ENCODE measurements around the gene KRTAP2-3. TPM values are rescaled to one million over a fixed set of nuclear protein-coding genes. Genes with fewer than 3 reads are reported as not detected.

KRTAP2-3 gene
- total RNA-seq, 1 experiment from 2014 or later, result not detected

Other genes with a start within 250 kb of the KRTAP2-3 start
- gene KRT10, start 237.5 kb downstream of the KRTAP2-3 start, total RNA-seq (2014; rRNA removed; shearing (Covaris generic)), result 20.4 and 22.5 TPM in 2 replicates
- gene KRT12, start 192.9 kb downstream of the KRTAP2-3 start, total RNA-seq (2014; rRNA removed; shearing (Covaris generic)), result not detected in 2 replicates
- gene KRT20, start 174.9 kb downstream of the KRTAP2-3 start, total RNA-seq (2014; rRNA removed; shearing (Covaris generic)), result 0.08 and 0.28 TPM in 2 replicates
- gene KRT23, start 122.5 kb downstream of the KRTAP2-3 start, total RNA-seq (2014; rRNA removed; shearing (Covaris generic)), result not detected in 2 replicates
- not detected in 2 replicates for gene KRT39, start 93.2 kb downstream of the KRTAP2-3 start, total RNA-seq (2014; rRNA removed; shearing (Covaris generic))
- not detected in 2 replicates for gene KRT40, start 75.8 kb downstream of the KRTAP2-3 start, total RNA-seq (2014; rRNA removed; shearing (Covaris generic))
- gene KRTAP3-3, start 66.0 kb downstream of the KRTAP2-3 start, total RNA-seq (2014; rRNA removed; shearing (Covaris generic)), result not detected in 2 replicates
- not detected in 2 replicates for gene KRTAP3-2, start 60.2 kb downstream of the KRTAP2-3 start, total RNA-seq (2014; rRNA removed; shearing (Covaris generic))
- gene KRTAP3-1, start 51.0 kb downstream of the KRTAP2-3 start, total RNA-seq (2014; rRNA removed; shearing (Covaris generic)), result not detected in 2 replicates
- not detected in 2 replicates for gene KRTAP1-5, start 32.9 kb downstream of the KRTAP2-3 start, total RNA-seq (2014; rRNA removed; shearing (Covaris generic))
- not detected in 2 replicates for gene KRTAP1-4, start 29.9 kb downstream of the KRTAP2-3 start, total RNA-seq (2014; rRNA removed; shearing (Covaris generic))
- gene KRTAP1-3, start 25.2 kb downstream of the KRTAP2-3 start, total RNA-seq (2014; rRNA removed; shearing (Covaris generic)), result not detected in 2 replicates
- gene KRTAP1-1, start 18.7 kb downstream of the KRTAP2-3 start, total RNA-seq (2014; rRNA removed; shearing (Covaris generic)), result not detected in 2 replicates
- gene KRTAP2-1, start 12.8 kb downstream of the KRTAP2-3 start, total RNA-seq (2014; rRNA removed; shearing (Covaris generic)), result not detected in 2 replicates
- not detected in 2 replicates for gene KRTAP2-2, start 4.9 kb downstream of the KRTAP2-3 start, total RNA-seq (2014; rRNA removed; shearing (Covaris generic))
- not detected in 2 replicates for gene KRTAP2-4, start 5.8 kb upstream of the KRTAP2-3 start, total RNA-seq (2014; rRNA removed; shearing (Covaris generic))
- gene KRTAP4-7, start 24.0 kb upstream of the KRTAP2-3 start, total RNA-seq (2014; rRNA removed; shearing (Covaris generic)), result 0.18 TPM in 1 of 2 replicates, not detected in the other
- gene KRTAP4-8, start 38.0 kb upstream of the KRTAP2-3 start, total RNA-seq (2014; rRNA removed; shearing (Covaris generic)), result not detected in 2 replicates
- gene KRTAP4-16, start 42.1 kb upstream of the KRTAP2-3 start, total RNA-seq (2014; rRNA removed; shearing (Covaris generic)), result not detected in 2 replicates
- gene KRTAP4-9, start 45.3 kb upstream of the KRTAP2-3 start, total RNA-seq (2014; rRNA removed; shearing (Covaris generic)), result not detected in 2 replicates
- not detected in 2 replicates for gene KRTAP4-11, start 58.3 kb upstream of the KRTAP2-3 start, total RNA-seq (2014; rRNA removed; shearing (Covaris generic))
- 0.22 TPM in 1 of 2 replicates, not detected in the other for gene KRTAP4-12, start 64.1 kb upstream of the KRTAP2-3 start, total RNA-seq (2014; rRNA removed; shearing (Covaris generic))
- not detected in 2 replicates for gene KRTAP4-6, start 80.4 kb upstream of the KRTAP2-3 start, total RNA-seq (2014; rRNA removed; shearing (Covaris generic))
- gene KRTAP4-5, start 89.7 kb upstream of the KRTAP2-3 start, total RNA-seq (2014; rRNA removed; shearing (Covaris generic)), result not detected in 2 replicates
- gene KRTAP4-4, start 100.6 kb upstream of the KRTAP2-3 start, total RNA-seq (2014; rRNA removed; shearing (Covaris generic)), result not detected in 2 replicates
- not detected in 2 replicates for gene KRTAP4-3, start 108.1 kb upstream of the KRTAP2-3 start, total RNA-seq (2014; rRNA removed; shearing (Covaris generic))
- 0.14 TPM in 1 of 2 replicates, not detected in the other for gene KRTAP4-2, start 118.1 kb upstream of the KRTAP2-3 start, total RNA-seq (2014; rRNA removed; shearing (Covaris generic))
- gene KRTAP4-1, start 124.8 kb upstream of the KRTAP2-3 start, total RNA-seq (2014; rRNA removed; shearing (Covaris generic)), result not detected in 2 replicates
- not detected in 2 replicates for gene KRTAP9-1, start 129.8 kb upstream of the KRTAP2-3 start, total RNA-seq (2014; rRNA removed; shearing (Covaris generic))
- gene KRTAP9-2, start 166.5 kb upstream of the KRTAP2-3 start, total RNA-seq (2014; rRNA removed; shearing (Covaris generic)), result not detected in 2 replicates
- not detected in 2 replicates for gene KRTAP9-3, start 172.3 kb upstream of the KRTAP2-3 start, total RNA-seq (2014; rRNA removed; shearing (Covaris generic))
- not detected in 2 replicates for gene KRTAP9-8, start 177.9 kb upstream of the KRTAP2-3 start, total RNA-seq (2014; rRNA removed; shearing (Covaris generic))
- 0.10 TPM in 1 of 2 replicates, not detected in the other for gene KRTAP9-4, start 189.6 kb upstream of the KRTAP2-3 start, total RNA-seq (2014; rRNA removed; shearing (Covaris generic))
- not detected in 2 replicates for gene KRTAP9-9, start 195.3 kb upstream of the KRTAP2-3 start, total RNA-seq (2014; rRNA removed; shearing (Covaris generic))
- gene KRTAP9-6, start 205.3 kb upstream of the KRTAP2-3 start, total RNA-seq (2014; rRNA removed; shearing (Covaris generic)), result not detected in 2 replicates
- gene KRTAP9-7, start 215.6 kb upstream of the KRTAP2-3 start, total RNA-seq (2014; rRNA removed; shearing (Covaris generic)), result not detected in 2 replicates
- gene KRTAP29-1, start 242.7 kb upstream of the KRTAP2-3 start, total RNA-seq (2014; rRNA removed; shearing (Covaris generic)), result not detected in 2 replicates
- not detected in 2 replicates for gene KRTAP16-1, start 249.2 kb upstream of the KRTAP2-3 start, total RNA-seq (2014; rRNA removed; shearing (Covaris generic))

Data from SJCRH30 (cell line).